ENCODE measurements around the gene DGKB.

DNA sequence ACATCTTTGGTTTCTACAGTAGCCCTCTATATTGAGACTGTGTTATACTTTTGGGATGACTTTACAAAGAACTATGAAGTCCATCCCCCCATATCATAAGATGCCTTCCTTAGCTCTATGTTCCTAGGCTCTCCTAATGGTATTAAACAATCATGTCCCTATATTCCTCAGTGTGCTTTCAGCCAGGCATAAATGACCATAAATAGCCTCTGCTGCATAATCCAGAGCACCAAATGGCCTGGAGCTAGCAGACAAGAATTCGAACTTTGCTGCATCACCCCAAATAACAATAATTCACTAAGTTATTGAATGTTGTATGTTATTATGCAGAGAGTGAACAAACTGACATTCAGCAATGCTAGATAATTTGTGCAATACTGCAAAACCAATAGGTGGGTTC lies 405.2 kb downstream of the DGKB start:
- TF ChIP-seq FOXM1 (IDR thresholded peaks at IDR 0.05; ENCODE audit: borderline replicate concordance) (no peak), HDGF (IDR thresholded peaks at IDR 0.05; ENCODE audit: borderline replicate concordance) (no peak), TARDBP (IDR thresholded peaks at IDR 0.05) (no peak), ZNF384 (IDR thresholded peaks at IDR 0.05) (no peak), BHLHE40 (IDR thresholded peaks at IDR 0.05; ENCODE audit: borderline replicate concordance) (no peak), ELF4 (IDR thresholded peaks at IDR 0.05) (no peak), SUZ12 (IDR thresholded peaks at IDR 0.05) (no peak), L3MBTL2 (conservative IDR thresholded peaks at IDR 0.05) (no peak), CTBP1 (IDR thresholded peaks at IDR 0.05; ENCODE audit: borderline replicate concordance) (no peak)

Data from HEK293T (cell line).